Left forelimb (tissue), 1 donor: ENCODE results near the gene SLC5A6.

Source experiments
- DNase-seq: peaks from one replicate; pipeline ENCODE4 v3.0.0-alpha.2; 2018; ENCODE audit warnings: low spot score

Gene SLC5A6

DNA sequence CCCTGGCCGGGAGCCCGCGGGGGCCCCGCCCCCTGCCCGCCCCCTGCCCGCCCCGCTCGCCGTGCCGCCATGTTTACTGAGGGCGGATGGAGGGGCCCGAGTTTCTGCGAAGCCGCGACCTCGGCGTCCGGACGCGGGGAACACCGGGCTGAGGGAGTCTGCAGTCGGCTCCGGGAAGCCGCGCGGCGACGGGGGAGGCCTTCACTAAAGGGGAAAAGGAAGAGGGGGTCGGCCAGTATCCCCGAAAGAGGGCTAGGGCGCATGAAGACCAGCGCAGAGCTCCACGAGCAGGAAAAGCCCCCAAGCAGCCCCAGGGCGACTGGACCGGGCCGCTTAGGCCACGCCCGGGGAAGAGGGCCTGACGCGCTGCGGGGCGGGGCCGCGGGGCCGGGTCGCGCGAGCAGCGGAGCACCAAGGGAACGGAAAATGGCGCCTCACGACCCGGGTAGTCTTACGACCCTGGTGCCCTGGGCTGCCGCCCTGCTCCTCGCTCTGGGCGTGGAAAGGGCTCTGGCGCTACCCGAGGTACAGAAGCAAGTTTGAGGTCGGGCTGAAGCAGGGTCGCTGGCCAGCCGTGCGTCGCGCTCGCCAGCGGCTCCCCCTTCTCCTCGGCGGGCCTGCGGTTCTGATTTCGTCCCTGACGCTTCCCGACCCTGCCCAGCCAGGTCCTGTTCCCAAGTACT, at the start of gene SLC5A6, which contains the start of gene ATRAID:
TSS of gene SLC5A6 (minus strand) at position 326 of the 683 bp plus-strand sequence. CDS start 4,618 bp downstream, outside the sequence.
TSS of gene ATRAID (plus strand) at position 99 of the 683 bp plus-strand sequence. CDS start at position 427, 328 bp downstream.
- peak; percentile 96 for DNase-seq

DNA sequence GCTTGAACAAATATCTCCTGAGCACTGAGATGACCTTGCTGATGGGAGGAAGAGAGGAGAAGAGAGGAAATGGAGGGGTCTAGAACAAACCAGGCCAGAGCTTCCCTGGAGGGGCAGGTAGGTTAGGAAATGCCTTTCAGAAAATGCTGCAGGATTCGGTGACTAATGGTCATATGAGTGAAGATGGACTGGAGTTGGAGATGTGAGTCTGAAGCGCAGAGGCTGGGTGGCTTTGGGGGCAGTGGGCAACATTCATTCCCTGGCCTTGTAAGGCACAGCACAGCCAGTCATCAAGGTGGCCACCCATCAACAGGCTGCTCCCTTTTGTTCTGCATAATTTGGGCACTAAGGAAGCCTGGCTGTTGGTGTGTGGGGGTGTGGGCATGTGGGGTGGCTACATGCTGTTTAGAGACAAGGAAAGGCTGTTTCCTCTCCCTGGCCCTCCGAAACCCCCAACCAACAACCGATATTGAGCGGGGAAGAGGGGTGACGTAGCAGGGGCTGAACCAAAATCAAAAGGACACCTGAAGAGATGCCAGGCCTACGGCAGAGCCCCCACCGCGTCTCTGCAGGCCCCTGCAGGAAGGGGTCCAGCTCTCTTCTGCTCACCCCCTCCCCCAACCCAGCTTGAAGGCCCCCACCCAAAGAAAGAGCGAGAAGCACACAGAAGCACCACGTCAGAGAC, 49.3 kb upstream of the SLC5A6 start:
- no peak for DNase-seq

DNA sequence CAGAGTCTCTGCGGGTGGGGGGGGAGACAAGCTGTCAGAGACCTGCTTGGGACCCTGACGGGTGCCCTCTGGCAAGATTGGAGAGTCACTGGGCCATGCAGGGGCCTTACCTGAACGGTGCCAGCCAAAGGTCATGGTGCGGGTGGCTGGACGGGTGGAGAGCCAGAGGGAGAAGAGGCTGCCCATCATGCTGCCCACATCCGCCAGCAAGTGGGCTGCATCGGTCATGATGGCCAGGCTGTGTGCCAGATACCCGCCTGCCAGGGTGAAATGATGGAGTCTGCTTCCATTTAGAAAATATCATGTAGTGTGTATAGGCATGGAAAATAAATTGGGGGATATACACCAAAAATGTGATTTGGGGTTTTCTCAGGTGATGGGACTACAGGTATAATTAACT, 46.0 kb upstream of the SLC5A6 start:
- no peak for DNase-seq

GRCh38 chr2:27256855-27257454, 44.9 kb upstream of the SLC5A6 start:
- no peak for DNase-seq

GRCh38 chr2:27255660-27256059, 43.6 kb upstream of the SLC5A6 start:
- DNase-seq = no peak

- DNase-seq = no peak
These were observed 43.1 kb upstream of the SLC5A6 start for GRCh38 chr2:27255187-27255586.

DNA sequence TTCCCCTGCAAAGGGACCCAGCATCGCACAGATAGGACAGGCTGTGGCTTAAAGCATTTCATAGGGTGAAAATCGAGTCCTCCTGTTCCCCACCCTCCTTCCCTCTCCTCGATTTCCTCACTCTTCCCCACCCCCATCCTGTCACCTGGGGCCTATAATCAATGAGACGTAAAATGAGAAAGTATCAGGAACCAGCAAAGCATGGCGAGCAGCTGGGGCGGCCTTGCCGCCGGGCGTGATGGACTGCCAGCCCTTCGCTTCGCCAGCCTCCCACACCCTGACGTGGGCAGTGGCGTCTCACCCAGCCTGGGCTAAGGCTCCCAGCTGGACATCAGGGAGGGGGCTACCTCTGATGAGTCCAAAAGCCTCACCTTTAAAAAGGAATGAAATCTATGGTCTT, 39.7 kb upstream of the SLC5A6 start:
- no peak for DNase-seq

- no peak for DNase-seq
These were observed 38.7 kb upstream of the SLC5A6 start for GRCh38 chr2:27250652-27251379.

DNA sequence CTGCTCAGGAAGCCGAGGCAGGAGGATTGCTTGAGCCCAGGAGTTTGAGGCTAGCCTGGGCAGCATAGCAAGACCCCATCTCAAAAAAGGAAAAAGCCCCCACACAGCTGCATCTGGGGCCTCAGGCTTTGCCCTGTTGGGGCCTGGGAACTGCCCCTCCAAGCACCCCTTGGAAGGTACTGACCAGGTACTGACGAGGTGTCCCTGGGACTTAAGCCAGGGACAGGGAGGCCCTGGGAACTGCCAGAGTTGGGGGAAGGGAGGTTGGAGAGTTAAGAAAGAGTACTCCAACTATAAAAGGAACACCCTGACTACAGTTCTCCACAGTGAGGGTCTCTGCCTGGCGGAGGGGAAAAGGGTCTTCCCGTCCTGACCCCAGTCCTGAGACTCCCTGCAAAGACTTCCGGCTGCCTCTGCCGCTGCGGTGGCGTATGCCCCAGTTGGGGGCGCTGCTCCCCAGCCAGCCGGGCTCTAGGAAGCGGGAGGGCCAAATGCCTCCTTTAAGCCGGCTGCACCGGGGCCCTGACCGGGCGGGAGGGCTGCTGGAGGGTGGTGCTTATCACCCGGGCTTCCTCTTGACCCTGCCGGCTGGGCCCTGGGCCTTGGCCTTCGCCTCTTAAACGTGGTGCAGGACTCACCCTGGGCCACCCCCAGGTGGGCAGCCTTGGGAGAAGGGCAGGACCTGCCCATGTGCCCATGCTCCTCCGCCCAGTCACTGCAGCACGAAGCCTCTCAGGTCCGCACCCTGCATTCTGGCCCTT, 38.0 kb upstream of the SLC5A6 start:
- no peak for DNase-seq

GRCh38 chr2:27249159-27249890, 37.3 kb upstream of the SLC5A6 start:
- DNase-seq = no peak

GRCh38 chr2:27247893-27248292, 35.8 kb upstream of the SLC5A6 start:
- no peak for DNase-seq

DNA sequence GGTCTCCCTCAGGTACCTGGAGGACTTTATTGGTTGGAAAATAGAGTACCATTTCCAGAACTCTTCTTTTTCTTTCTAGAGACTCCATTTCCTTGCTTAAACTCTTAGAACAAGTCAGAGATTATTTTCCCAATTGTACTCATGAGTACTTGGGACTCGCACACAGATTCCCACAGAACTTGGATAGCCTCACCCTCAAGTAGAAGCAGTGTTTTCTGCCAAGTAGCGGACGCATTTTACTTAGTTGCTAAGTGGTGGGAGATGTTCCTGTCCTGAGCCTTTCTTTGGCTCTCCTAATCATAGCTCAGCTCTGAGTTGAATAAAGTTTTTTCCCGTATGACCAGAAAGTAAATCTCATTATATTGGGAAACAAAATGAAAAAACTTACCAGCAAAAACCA, 33.6 kb upstream of the SLC5A6 start:
- no peak for DNase-seq

GRCh38 chr2:27245116-27245515, 33.0 kb upstream of the SLC5A6 start:
- DNase-seq = no peak

DNA sequence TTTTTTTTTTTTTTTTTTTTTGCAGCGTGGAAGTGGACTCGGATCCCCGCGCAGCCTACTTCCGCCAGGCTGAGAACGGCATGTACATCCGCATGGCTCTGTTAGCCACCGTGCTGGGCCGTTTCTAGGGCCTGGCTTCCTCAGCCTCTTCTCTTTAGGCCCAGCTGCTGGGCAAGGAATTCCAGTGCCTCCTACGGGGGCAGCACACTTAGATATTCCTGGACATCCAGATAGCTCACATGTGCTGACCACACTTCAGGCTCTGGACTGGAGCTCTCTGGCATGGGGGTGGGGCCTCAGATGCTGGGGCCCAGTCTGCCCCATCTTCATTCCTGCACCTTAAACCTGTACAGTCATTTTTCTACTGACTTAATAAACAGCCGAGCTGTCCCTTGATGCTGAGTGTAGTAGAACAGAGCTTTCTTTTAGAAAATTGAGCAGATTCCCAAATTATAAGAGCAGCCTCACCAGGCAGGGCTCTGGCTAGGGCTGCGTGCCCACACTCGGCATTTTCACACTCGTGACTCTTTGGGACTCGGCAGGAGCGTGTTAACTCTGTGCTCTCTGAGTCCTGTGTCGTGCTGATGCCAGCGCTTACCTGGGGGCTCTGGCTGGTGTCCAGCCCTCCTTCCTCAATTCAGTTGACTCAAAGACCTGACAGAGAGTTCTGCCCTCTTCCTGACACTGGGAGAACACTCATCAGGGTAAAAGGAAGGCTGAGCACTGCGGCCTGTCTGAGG, 31.5 kb upstream of the SLC5A6 start:
- DNase-seq = no peak

GRCh38 chr2:27242614-27242951, 30.5 kb upstream of the SLC5A6 start:
- DNase-seq = no peak

GRCh38 chr2:27241761-27242613, 29.9 kb upstream of the SLC5A6 start:
- no peak for DNase-seq

DNA sequence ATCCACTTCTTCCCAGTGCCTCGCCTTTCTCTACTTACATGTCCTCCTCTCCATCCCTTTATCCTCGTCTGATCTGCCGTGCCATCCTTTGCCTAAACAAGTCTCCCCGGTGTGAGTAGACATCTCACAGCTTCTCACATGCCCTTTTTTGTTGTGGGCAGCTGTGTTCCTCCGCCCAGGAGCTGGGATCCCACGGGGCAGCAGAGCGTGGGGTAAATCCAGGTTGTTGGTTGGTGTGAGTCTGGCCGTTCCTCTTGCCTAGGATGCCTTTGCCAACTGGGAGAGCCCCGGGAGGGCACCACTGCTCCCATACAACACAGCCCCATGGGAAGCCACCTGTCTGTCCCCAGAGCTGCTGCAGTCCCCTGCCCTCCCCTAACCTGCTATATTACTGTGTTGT, 28.3 kb upstream of the SLC5A6 start:
- no peak for DNase-seq

DNA sequence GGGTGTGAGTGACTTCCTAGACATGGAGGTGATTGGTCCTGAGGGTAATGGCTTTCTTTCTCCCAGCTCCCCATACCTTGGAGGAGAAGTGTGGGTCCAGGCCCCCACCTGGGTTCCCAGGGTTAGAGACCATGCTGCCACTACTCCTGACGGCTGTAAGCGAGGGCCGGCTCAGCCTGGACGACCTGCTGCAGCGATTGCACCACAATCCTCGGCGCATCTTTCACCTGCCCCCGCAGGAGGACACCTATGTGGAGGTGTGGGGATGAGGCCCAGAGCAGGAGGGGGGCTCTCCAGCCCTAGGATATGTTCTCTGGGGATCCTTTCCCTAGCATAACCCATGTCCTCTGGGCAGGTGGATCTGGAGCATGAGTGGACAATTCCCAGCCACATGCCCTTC, 26.9 kb upstream of the SLC5A6 start:
- DNase-seq = no peak

- DNase-seq = no peak
These were observed 25.4 kb upstream of the SLC5A6 start for GRCh38 chr2:27237341-27237945.
